Activated naive CD4-positive, alpha-beta T cell treated with anti-CD3 and anti-CD28 coated beads for 36 hours (primary cell): Measurements from ENCODE around the gene SKAP2. TPM values are rescaled to one million over a fixed set of nuclear protein-coding genes. Genes with fewer than 3 reads are reported as not detected.

Experiments
- CTCF ChIA-PET: fragments of 350-600 bp; sonication (Branson Sonifier 250); formaldehyde crosslinking; loops from one replicate; lab custom pipeline; 2021; ENCODE audit warnings: antibody characterized with exemption; lab: Charles Lee
- DNase-seq: peaks from one replicate; pipeline ENCODE4 v3.0.0-alpha.2; 2020
- H3K27ac Mint-ChIP-seq: one replicate; pipeline ENCODE4 v1.8.0; 2021; ENCODE audit warnings: mild to moderate bottlenecking, mixed read lengths
- H3K27me3 Mint-ChIP-seq: one replicate; pipeline ENCODE4 v1.8.0; 2021; ENCODE audit warnings: low read depth, mixed read lengths
- H3K36me3 Mint-ChIP-seq: one replicate; pipeline ENCODE4 v1.8.0; 2021; ENCODE audit warnings: low read depth, mixed read lengths
- H3K4me1 Mint-ChIP-seq: one replicate; pipeline ENCODE4 v1.8.0; 2021; ENCODE audit warnings: low read depth, mixed read lengths
- H3K4me3 Mint-ChIP-seq: one replicate; pipeline ENCODE4 v1.8.0; 2021; ENCODE audit warnings: mild to moderate bottlenecking, moderate library complexity, mixed read lengths
- H3K9me3 Mint-ChIP-seq: one replicate; pipeline ENCODE4 v1.8.0; 2021; ENCODE audit warnings: mixed read lengths
- intact Hi-C: fragments of 100-400 bp; cut with micrococcal nuclease; formaldehyde crosslinking; loops from one replicate; pipeline ENCODE4 v1.15.1; 2023
- total RNA-seq, 2 experiments: library from RNA; stranded (reverse); gene quantifications; one replicate each; pipeline ENCODE4 v1.2.3, GENCODE V29; 2021

SKAP2 gene
- total RNA-seq, 2 experiments from 2014 or later = 5.6 to 6.6 TPM

DNA sequence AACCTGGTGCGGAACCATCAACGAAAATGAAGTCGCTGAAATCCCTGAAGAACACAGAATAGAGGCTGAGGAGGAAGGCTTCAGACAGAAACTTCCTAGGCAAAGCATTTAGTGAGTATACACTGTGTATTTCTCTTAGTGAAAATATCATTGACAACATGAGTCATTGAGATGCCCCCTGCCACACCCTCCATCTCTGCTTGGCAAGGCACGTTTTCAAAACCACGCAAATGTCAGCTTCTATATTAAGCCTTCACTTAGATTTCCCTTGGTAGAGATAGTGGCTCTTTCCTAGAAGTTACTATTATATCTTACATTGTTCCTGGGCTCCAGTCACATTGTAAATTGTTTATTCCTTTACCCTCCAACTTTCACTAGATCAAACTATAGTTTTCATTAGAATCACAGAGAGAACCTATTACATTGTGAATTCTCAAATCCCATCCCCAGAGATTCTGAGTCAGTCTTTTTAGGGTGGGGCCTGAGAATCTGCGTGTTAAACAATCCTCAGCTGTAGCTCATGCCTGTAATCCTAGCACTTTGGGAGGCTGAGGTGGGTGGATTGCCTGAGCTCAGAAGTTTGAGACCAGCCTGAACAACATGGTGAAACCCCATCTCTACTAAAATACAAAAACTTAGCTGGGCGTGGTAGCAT is 4.6 kb upstream of the SKAP2 start:
- Mint-ChIP-seq H3K9me3 (no peaks in the 10 kb centered on the region), H3K4me1 (peaks cover 7% of the 10 kb centered on the region), H3K4me3 (no peak overlapping the region), H3K27me3 (peaks cover 37% of the 10 kb centered on the region), H3K27ac (no peak overlapping the region), H3K36me3 (peaks cover 4% of the 10 kb centered on the region)
- DNase-seq = no peak
- CTCF ChIA-PET = interaction anchor here (1.1 kb wide), 1 partner anchor 154 kb away, joined by 3 read pairs; no protein-coding TSS in a partner anchor
- intact Hi-C loops = loop anchor here (10.0 kb wide), 2 partner anchors 714 to 1166 kb away; partner anchors contain the start of gene NFE2L3

DNA sequence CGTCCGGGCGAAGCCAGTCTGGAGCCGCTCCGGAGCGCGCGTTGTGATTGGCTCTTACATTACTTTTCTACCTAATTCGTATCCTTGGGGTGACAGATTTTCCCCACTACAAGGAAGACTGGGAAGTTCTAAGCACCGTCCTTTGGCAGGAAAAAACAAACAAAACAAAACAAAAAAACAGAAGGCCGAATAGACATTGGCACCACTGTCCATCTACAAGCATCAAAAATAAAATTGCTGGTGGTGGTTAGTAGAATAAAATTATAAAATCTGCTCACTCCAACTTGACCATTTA is 651 bp upstream of the SKAP2 start:
- H3K4me3 Mint-ChIP-seq = peak overlapping the region; percentile 83
- H3K27me3 Mint-ChIP-seq = peaks cover 44% of the 10 kb centered on the region
- H3K27ac Mint-ChIP-seq = no peak overlapping the region
- no peak for DNase-seq
- no peaks in the 10 kb centered on the region for H3K9me3 Mint-ChIP-seq
- peaks cover 13% of the 10 kb centered on the region for H3K4me1 Mint-ChIP-seq
- intact Hi-C loops = loop anchor here (2.0 to 10.0 kb wide), 4 partner anchors 296 to 1170 kb away; partner anchors contain the start of gene NFE2L3
- CTCF ChIA-PET = interaction anchor here (0.6 to 1.2 kb wide), 3 partner anchors 182 to 314 kb away, joined by 3 read pairs; no protein-coding TSS in a partner anchor
- H3K36me3 Mint-ChIP-seq = peaks cover 4% of the 10 kb centered on the region

DNA sequence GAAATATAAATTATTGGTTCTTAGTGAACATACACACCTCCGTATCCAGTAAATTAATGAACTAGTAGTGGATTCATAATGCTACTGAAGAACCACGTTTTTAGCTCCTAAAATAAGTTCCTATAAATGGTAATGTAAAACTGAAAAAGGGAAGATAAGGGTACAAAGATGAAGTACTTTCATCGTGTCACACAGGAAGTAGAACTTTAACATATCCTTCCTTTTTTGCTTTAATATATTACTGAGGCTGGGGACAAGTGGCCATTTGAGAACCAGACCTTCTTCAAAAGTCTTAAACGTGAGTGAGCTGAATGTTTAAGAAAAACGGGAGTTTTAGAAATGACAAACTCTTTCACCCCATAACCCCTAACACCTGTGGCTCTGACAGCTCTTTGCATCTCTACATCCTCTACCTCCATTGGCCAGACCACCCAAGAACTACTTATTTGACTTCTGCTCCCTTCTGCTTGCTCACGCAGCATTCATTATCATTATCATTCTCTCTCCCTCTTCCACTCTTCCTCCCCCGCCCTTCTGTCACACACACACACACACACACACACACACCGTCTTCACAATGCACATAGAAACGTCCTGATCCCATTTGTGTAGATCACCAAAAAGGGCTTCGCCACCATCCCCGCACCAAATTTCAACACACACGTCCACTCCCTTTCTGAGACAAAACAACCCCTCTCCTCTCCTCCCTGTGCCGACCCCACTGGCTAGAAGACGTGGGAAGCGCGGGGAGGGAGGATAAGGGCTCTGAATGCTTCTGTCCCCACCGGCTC is 677 bp downstream of the SKAP2 start:
- Mint-ChIP-seq H3K27me3 (peaks cover 50% of the 10 kb centered on the region), H3K36me3 (peaks cover 4% of the 10 kb centered on the region), H3K4me1 (peaks cover 13% of the 10 kb centered on the region), H3K27ac (peak overlapping the region; percentile 17), H3K9me3 (no peaks in the 10 kb centered on the region), H3K4me3 (peak overlapping the region; percentile 83)
- CTCF ChIA-PET = interaction anchor here (0.6 to 0.9 kb wide), 3 partner anchors 11 to 287 kb away, joined by 3 to 4 read pairs (median 3); no protein-coding TSS in a partner anchor
- intact Hi-C loops = loop anchor here (1.0 to 10.0 kb wide), 11 partner anchors 168 to 1171 kb away; partner anchors contain the start of genes EVX1 and NFE2L3
- peak; percentile 59 for DNase-seq

DNA sequence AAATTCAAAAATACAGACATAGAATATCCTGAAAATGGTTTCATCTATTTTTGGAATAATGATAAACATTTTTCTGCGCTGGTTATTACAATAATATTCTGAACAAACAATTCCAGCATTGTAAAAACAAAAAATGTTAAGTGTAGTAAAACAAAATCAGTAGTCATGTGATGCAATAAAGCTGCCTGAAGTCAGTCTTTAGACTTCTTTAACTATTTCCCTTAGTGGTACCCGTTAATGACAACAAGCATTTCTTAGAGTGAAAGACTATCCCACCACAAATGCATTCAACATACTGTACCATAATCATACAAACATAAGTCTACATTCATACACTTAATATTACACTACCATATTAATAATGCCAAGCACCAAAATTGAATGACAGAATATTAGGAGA is 1.6 kb downstream of the SKAP2 start:
- Mint-ChIP-seq H3K4me3 (no peak overlapping the region), H3K4me1 (peaks cover 13% of the 10 kb centered on the region), H3K9me3 (no peaks in the 10 kb centered on the region), H3K36me3 (peaks cover 4% of the 10 kb centered on the region), H3K27me3 (peaks cover 57% of the 10 kb centered on the region), H3K27ac (no peak overlapping the region)
- no peak for DNase-seq
- intact Hi-C loops = loop anchor here (5.0 to 10.0 kb wide), 4 partner anchors 379 to 1172 kb away; partner anchors contain the start of genes EVX1 and NFE2L3
- CTCF ChIA-PET = interaction anchor here (0.6 to 0.9 kb wide), 3 partner anchors 10 to 317 kb away, joined by 3 to 4 read pairs (median 3); no protein-coding TSS in a partner anchor

DNA sequence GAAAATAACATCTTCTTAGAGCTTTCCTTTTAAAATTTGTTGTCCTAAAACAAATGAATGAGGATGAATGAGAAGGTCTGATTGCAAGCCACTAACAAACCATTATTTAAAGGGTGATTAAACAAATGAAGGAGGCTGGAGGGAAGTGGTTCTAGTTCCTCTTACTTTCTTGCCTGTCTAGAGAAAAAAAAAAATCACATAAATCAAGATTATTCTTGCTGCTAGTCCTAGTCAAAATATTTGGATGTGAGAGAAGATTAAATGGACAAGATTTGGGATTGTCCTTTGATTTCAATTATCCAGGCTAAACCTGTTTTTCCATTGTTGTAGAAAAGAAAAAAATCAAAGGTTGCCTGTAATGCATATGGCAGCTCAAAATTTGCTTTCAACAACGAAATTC is 3.3 kb downstream of the SKAP2 start:
- H3K36me3 Mint-ChIP-seq = peaks cover 4% of the 10 kb centered on the region
- CTCF ChIA-PET = interaction anchor here (0.6 kb wide), 1 partner anchor 478 kb away, joined by 4 read pairs; no protein-coding TSS in a partner anchor
- H3K4me3 Mint-ChIP-seq = no peak overlapping the region
- peaks cover 16% of the 10 kb centered on the region for H3K4me1 Mint-ChIP-seq
- intact Hi-C loops = loop anchor here (5.0 to 10.0 kb wide), 4 partner anchors 381 to 1174 kb away; partner anchors contain the start of genes EVX1 and NFE2L3
- no peak overlapping the region for H3K27ac Mint-ChIP-seq
- H3K27me3 Mint-ChIP-seq = peaks cover 66% of the 10 kb centered on the region
- no peak for DNase-seq
- H3K9me3 Mint-ChIP-seq = no peaks in the 10 kb centered on the region

DNA sequence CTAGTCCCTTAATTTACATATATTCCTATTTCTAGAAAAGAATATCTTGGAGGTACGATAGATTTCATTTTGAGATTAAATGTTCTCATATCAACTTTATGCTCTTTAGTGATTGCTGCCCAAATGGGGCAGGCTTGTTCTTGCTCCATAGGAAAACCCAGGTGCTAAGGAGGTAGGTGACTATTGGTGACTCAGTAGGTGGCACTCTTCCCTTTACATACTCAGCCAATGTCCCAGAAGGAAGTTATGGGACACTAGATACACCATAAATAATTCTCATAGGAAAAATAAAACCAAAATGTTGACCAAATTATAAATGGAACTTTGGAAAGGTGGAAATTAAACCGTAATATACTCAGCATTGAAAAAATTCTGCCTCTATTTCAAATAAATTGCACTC is 4.0 kb downstream of the SKAP2 start:
- Mint-ChIP-seq H3K27ac (no peak overlapping the region), H3K36me3 (peaks cover 4% of the 10 kb centered on the region), H3K4me1 (peaks cover 15% of the 10 kb centered on the region), H3K9me3 (no peaks in the 10 kb centered on the region), H3K4me3 (no peak overlapping the region), H3K27me3 (peaks cover 64% of the 10 kb centered on the region)
- DNase-seq = no peak
- intact Hi-C loops = loop anchor here (5.0 to 10.0 kb wide), 4 partner anchors 382 to 1174 kb away; partner anchors contain the start of genes EVX1 and NFE2L3
- CTCF ChIA-PET = interaction anchor here (0.6 kb wide), 1 partner anchor 1009 kb away, joined by 3 read pairs; no protein-coding TSS in a partner anchor

DNA sequence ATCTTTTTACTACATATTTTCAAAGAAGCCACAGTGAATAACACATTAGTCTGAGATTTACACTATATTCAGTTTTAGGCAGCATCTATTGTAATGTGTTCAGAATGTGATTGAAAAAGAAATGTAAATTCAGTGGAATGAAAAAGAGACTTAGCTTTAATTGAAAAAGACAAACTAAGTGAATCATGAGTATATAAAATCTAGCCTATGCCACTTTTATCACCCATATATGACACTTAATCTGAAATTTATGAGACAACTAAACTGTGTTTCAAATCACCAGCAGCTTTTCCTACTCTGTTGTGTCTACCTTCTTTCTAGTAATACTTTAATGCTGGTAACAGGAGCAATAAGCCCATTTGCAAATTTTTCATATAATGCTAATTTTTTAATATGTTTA is 4.7 kb downstream of the SKAP2 start:
- peaks cover 64% of the 10 kb centered on the region for H3K27me3 Mint-ChIP-seq

DNA sequence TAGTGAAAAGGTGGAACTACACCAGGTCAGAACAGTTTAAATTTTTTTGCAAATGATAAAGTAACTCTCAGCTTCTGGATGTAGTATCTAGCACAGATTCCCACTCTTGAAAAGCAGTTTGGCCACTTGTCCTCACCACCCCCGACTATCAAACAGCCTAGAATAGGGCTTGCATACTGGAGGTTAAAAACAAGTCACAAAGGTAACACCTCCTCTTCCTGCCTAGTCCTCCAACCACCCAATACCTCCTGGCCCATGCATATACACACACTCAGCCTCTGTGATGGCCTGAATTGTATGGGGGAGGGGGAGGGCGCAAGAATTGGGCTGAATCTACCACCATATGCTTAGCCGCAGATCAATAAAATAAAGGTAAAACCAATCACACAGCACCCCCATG is 5.7 kb downstream of the SKAP2 start:
- CTCF ChIA-PET = interaction anchor here (0.5 to 0.6 kb wide), 2 partner anchors 165 to 325 kb away, joined by 3 to 7 read pairs; no protein-coding TSS in a partner anchor
- no peak overlapping the region for H3K4me3 Mint-ChIP-seq
- intact Hi-C loops = no loop called here

More for the DNA sequence above, 4.7 kb downstream of the SKAP2 start:
- intact Hi-C loops = loop anchor here (5.0 to 10.0 kb wide), 4 partner anchors 383 to 1175 kb away; partner anchors contain the start of genes EVX1 and NFE2L3
- Mint-ChIP-seq H3K27ac (no peak overlapping the region), H3K4me3 (no peak overlapping the region), H3K36me3 (peaks cover under 1% of the 10 kb centered on the region), H3K9me3 (no peaks in the 10 kb centered on the region), H3K4me1 (peaks cover 10% of the 10 kb centered on the region)
- CTCF ChIA-PET = interaction anchor here (0.6 kb wide), 2 partner anchors 298 to 1008 kb away, joined by 3 read pairs; no protein-coding TSS in a partner anchor
- DNase-seq = no peak

DNA sequence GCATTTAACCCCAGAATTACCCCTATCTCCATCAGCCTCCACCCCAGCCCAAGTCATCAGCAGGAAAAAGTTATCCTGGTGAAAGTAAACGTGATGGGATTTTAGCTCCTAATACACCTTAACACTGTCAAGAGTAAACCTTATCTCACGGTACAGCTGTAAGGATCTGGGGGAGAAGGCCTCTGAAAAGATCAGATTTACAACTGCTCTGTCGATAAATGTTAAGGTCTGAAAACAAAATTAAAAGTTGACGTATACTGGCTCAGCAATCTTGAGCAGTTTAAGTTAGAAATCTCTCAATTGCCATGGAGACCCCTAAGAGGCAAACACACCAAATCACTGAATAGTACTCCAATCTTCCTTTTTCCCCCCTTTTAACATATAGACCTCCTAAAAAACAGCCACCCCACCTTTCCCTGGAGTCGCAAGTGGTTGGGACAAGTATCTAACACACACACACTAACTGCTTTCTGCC is 6.1 kb downstream of the SKAP2 start:
- H3K9me3 Mint-ChIP-seq = no peaks in the 10 kb centered on the region
- no peaks in the 10 kb centered on the region for H3K36me3 Mint-ChIP-seq
- CTCF ChIA-PET = interaction anchor here (0.5 to 0.6 kb wide), 2 partner anchors 164 to 325 kb away, joined by 3 to 7 read pairs; no protein-coding TSS in a partner anchor
- peaks cover 56% of the 10 kb centered on the region for H3K27me3 Mint-ChIP-seq
- no peak overlapping the region for H3K27ac Mint-ChIP-seq
- peaks cover 3% of the 10 kb centered on the region for H3K4me1 Mint-ChIP-seq
- no peak for DNase-seq
- intact Hi-C loops = no loop called here
- no peak overlapping the region for H3K4me3 Mint-ChIP-seq

More for the DNA sequence above, 5.7 kb downstream of the SKAP2 start:
- no peaks in the 10 kb centered on the region for H3K36me3 Mint-ChIP-seq
- no peak for DNase-seq
- H3K9me3 Mint-ChIP-seq = no peaks in the 10 kb centered on the region
- peaks cover 7% of the 10 kb centered on the region for H3K4me1 Mint-ChIP-seq
- H3K27me3 Mint-ChIP-seq = peaks cover 57% of the 10 kb centered on the region
- no peak overlapping the region for H3K27ac Mint-ChIP-seq

DNA sequence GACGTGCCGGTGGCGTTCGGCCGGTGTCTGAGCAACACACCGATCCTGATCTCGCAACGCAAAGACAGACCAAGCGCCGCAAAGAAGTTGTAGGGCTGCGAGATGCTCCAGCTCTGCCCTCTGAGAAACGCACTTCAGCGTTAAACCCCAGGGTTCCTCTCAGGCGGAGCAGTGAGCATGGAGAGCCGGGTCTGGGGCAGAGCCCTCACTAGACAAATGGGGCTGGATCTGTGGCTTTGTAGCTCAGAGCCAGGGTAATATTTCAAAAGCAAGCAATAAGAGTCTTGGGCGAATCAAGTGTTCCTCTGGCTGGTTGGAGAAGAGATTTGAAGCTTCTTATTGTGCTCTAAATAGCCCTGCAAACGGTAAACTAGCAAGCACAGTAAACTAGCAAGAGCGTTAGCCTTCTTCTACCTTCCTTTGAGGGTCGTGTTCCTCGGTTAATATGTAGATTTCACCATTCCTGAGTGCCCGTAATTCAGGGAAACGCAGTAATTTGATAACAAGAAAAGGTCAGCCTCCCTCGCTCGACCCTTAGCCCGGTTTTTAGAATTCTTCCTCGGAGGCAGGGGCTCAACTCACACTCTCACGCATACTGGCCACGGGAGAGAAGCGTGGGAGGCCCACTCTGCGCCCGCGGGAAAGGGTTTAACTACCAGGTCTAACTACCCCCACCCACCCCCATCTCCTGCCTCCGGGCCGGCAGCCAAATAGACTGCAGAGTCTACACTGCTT is 6.7 kb downstream of the SKAP2 start:
- Mint-ChIP-seq H3K36me3 (no peaks in the 10 kb centered on the region), H3K4me3 (no peak overlapping the region), H3K4me1 (peaks cover 3% of the 10 kb centered on the region), H3K27ac (no peak overlapping the region), H3K9me3 (no peaks in the 10 kb centered on the region), H3K27me3 (peaks cover 53% of the 10 kb centered on the region)
- intact Hi-C loops = no loop called here
- CTCF ChIA-PET = no interaction called here
- DNase-seq = peak; percentile 10

DNA sequence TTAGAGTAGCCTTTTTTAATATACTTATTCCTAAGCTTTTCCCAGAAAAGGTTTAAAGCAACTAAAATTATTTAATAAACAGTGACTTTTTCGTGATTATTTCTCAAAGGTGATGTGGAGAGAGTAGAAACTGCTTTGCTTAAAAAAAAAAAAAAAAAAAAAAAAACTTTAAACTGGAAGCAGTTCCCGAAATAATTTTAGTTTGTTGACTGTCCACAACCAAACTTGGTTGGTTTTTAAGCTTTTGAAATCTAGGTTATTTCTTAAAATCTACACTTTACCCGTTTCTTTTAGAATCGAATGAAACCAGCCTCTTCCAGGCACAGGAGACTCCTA is 7.3 kb downstream of the SKAP2 start:
- H3K4me1 Mint-ChIP-seq = peaks cover 3% of the 10 kb centered on the region
- intact Hi-C loops = no loop called here
- H3K27ac Mint-ChIP-seq = no peak overlapping the region
- CTCF ChIA-PET = no interaction called here
- H3K9me3 Mint-ChIP-seq = no peaks in the 10 kb centered on the region
- H3K36me3 Mint-ChIP-seq = no peaks in the 10 kb centered on the region
- peaks cover 53% of the 10 kb centered on the region for H3K27me3 Mint-ChIP-seq
- H3K4me3 Mint-ChIP-seq = no peak overlapping the region
- no peak for DNase-seq
